Caco-2 (cell line): ENCODE measurements around the gene RBM42. TPM values are rescaled to one million over a fixed set of nuclear protein-coding genes. Genes with fewer than 3 reads are reported as not detected.
"Not testable (repeated sequence)": the region's sequence is repeated elsewhere in the genome, so short reads cannot be mapped to it uniquely, and the experiment has no call there.

ENCODE experiments used
- BruUV-seq: library from RNA; stranded (reverse); fragments of 400-500 nt; replicated peaks from 2 replicates; lab custom pipeline; 2021; lab: Mats Ljungman, UMichigan
- CTCF ChIA-PET: fragments of 300-600 bp; sonication (Branson Sonifier 250); formaldehyde crosslinking; loops from one replicate; lab custom pipeline; 2022; ENCODE audit warnings: antibody characterized with exemption; lab: Charles Lee
- POLR2A ChIA-PET: fragments of 300-600 bp; sonication (Branson Sonifier 250); formaldehyde crosslinking; loops from one replicate; lab custom pipeline; 2022; ENCODE audit warnings: antibody characterized with exemption; lab: Charles Lee
- DNase-seq, 2 experiments: peaks; one replicate each; pipeline versions ENCODE4 v3.0.0 to v3.0.0-alpha.2; 2020 to 2022
- H3K27me3 ChIP-seq: replicated peaks from 2 replicates; pipeline ENCODE4 v1.6.0; 2011; ENCODE audit warnings: low read length; ENCODE audit not compliant: control insufficient read depth, insufficient read depth
- H3K36me3 ChIP-seq: 2 replicates; pipeline ENCODE4 v1.5.1; 2011; ENCODE audit warnings: low read length; ENCODE audit not compliant: control insufficient read depth, insufficient read depth
- H3K4me1 ChIP-seq: fragments of 250-450 bp; sonication (Bioruptor Pico); 2 replicates; pipeline ENCODE4 v1.5.1; 2020; ENCODE audit warnings: mild to moderate bottlenecking
- H3K4me3 ChIP-seq: 2 replicates; pipeline ENCODE4 v1.5.1; 2011; ENCODE audit warnings: low read depth, mild to moderate bottlenecking, control low read depth, low read length
- H3K9me3 ChIP-seq: fragments of 250-450 bp; sonication (Bioruptor Pico); 2 replicates; pipeline ENCODE4 v1.5.1; 2020; ENCODE audit warnings: mild to moderate bottlenecking, moderate library complexity
- H3K27ac Mint-ChIP-seq: one replicate; pipeline ENCODE4 v1.8.0; 2022; ENCODE audit warnings: mixed read lengths; ENCODE audit not compliant: unreplicated experiment
- H3K27me3 Mint-ChIP-seq: one replicate; pipeline ENCODE4 v1.8.0; 2022; ENCODE audit warnings: mixed read lengths; ENCODE audit not compliant: insufficient read depth, unreplicated experiment
- H3K36me3 Mint-ChIP-seq: one replicate; pipeline ENCODE4 v1.8.0; 2022; ENCODE audit warnings: mild to moderate bottlenecking, mixed read lengths; ENCODE audit not compliant: insufficient read depth, unreplicated experiment
- H3K4me1 Mint-ChIP-seq: one replicate; pipeline ENCODE4 v1.8.0; 2022; ENCODE audit warnings: low read depth, mixed read lengths; ENCODE audit not compliant: unreplicated experiment
- H3K4me3 Mint-ChIP-seq: one replicate; pipeline ENCODE4 v1.8.0; 2022; ENCODE audit warnings: mild to moderate bottlenecking, moderate library complexity, mixed read lengths; ENCODE audit not compliant: unreplicated experiment
- H3K9me3 Mint-ChIP-seq: one replicate; pipeline ENCODE4 v1.8.0; 2022; ENCODE audit warnings: mixed read lengths; ENCODE audit not compliant: unreplicated experiment
- CTCF ChIP-seq, 2 experiments: fragments of 200-600 bp in 1 of 2; IDR thresholded peaks; 1 replicate in 1 of 2; 2 replicates in 1 of 2; pipeline versions ENCODE4 v1.5.1 to v1.8.0; 2011 to 2022; ENCODE audit warnings: antibody characterized with exemption in 1 of 2, control low read depth in 1 of 2, inconsistent platforms in 1 of 2, low read depth in 1 of 2, low read length in 1 of 2, mild to moderate bottlenecking in 1 of 2, moderate library complexity in 1 of 2; ENCODE audit not compliant: insufficient read depth in 1 of 2, severe bottlenecking in 1 of 2, unreplicated experiment in 1 of 2
- intact Hi-C: fragments of 100-400 bp; cut with micrococcal nuclease; formaldehyde crosslinking; loops from one replicate; pipeline ENCODE4 v1.10.0; 2022; ENCODE audit not compliant: unreplicated experiment
- total RNA-seq: library from RNA; stranded (reverse); gene quantifications from 2 replicates; pipeline ENCODE4 v1.2.3, GENCODE V29; 2022

RBM42 gene
- total RNA-seq, 1 experiment from 2014 or later, result 165 TPM

- H3K4me3 ChIP-seq, result no peak overlapping the region
- Mint-ChIP-seq H3K36me3 (no peaks in the 10 kb centered on the region), H3K27me3 (no peaks in the 10 kb centered on the region), H3K9me3 (peaks cover 13% of the 10 kb centered on the region), H3K4me3 (no peak overlapping the region), H3K4me1 (peaks cover 9% of the 10 kb centered on the region), H3K27ac (no peak overlapping the region)
- ChIA-PET POLR2A (no interaction called here), CTCF (no interaction called here)
- no peak for TF ChIP-seq CTCF (IDR thresholded peaks at IDR 0.05; ENCODE audit: insufficient read depth in 1 of 2, low read depth in 1 of 2, low read length in 1 of 2, severe bottlenecking in 1 of 2, unreplicated experiment in 1 of 2)
- no peak for DNase-seq
- intact Hi-C loops, result no loop called here
- H3K4me1 ChIP-seq, result peaks cover 11% of the 10 kb centered on the region
- H3K27me3 ChIP-seq, result no peaks in the 10 kb centered on the region
- H3K36me3 ChIP-seq, result no peaks in the 10 kb centered on the region
- H3K9me3 ChIP-seq, result no peaks in the 10 kb centered on the region
- BruUV-seq, result no TSS peak
These were observed 32.9 kb upstream of the RBM42 start for GRCh38 chr19:35595928-35596327.

- CTCF ChIA-PET, result no interaction called here
- no peak for DNase-seq
- H3K4me1 ChIP-seq, result peaks cover 11% of the 10 kb centered on the region
- no peaks in the 10 kb centered on the region for H3K27me3 ChIP-seq
- POLR2A ChIA-PET, result no interaction called here
- no peaks in the 10 kb centered on the region for H3K36me3 Mint-ChIP-seq
- TF ChIP-seq CTCF (IDR thresholded peaks at IDR 0.05; ENCODE audit: insufficient read depth in 1 of 2, low read depth in 1 of 2, low read length in 1 of 2, severe bottlenecking in 1 of 2, unreplicated experiment in 1 of 2), result no peak
- H3K4me1 Mint-ChIP-seq, result peaks cover 9% of the 10 kb centered on the region
- intact Hi-C loops, result no loop called here
- H3K9me3 Mint-ChIP-seq, result peaks cover 13% of the 10 kb centered on the region
- H3K9me3 ChIP-seq, result no peaks in the 10 kb centered on the region
- H3K27ac Mint-ChIP-seq, result no peak overlapping the region
- no TSS peak for BruUV-seq
- no peaks in the 10 kb centered on the region for H3K27me3 Mint-ChIP-seq
- H3K4me3 ChIP-seq, result no peak overlapping the region
- no peaks in the 10 kb centered on the region for H3K36me3 ChIP-seq
- no peak overlapping the region for H3K4me3 Mint-ChIP-seq
These were observed 32.4 kb upstream of the RBM42 start for GRCh38 chr19:35596366-35596999.

GRCh38 chr19:35601971-35602370 lies 26.9 kb upstream of the RBM42 start:
- no peak for DNase-seq
- no peak for TF ChIP-seq CTCF (IDR thresholded peaks at IDR 0.05; ENCODE audit: insufficient read depth in 1 of 2, low read depth in 1 of 2, low read length in 1 of 2, severe bottlenecking in 1 of 2, unreplicated experiment in 1 of 2)
- H3K27me3 Mint-ChIP-seq, result no peaks in the 10 kb centered on the region
- no peaks in the 10 kb centered on the region for H3K36me3 Mint-ChIP-seq
- Histone ChIP-seq H3K4me1 (peaks cover 11% of the 10 kb centered on the region), H3K36me3 (no peaks in the 10 kb centered on the region), H3K4me3 (no peak overlapping the region), H3K27me3 (no peaks in the 10 kb centered on the region), H3K9me3 (peaks cover 10% of the 10 kb centered on the region)
- no peak overlapping the region for H3K4me3 Mint-ChIP-seq
- H3K27ac Mint-ChIP-seq, result no peak overlapping the region
- POLR2A ChIA-PET, result no interaction called here
- H3K9me3 Mint-ChIP-seq, result peaks cover 21% of the 10 kb centered on the region
- no TSS peak for BruUV-seq
- CTCF ChIA-PET, result interaction anchor here (0.7 kb wide), 1 partner anchor 10 kb away, joined by 3 read pairs; the partner anchor contains the start of gene HAUS5
- intact Hi-C loops, result no loop called here
- H3K4me1 Mint-ChIP-seq, result peaks cover 14% of the 10 kb centered on the region

- H3K36me3 Mint-ChIP-seq, H3K27me3 ChIP-seq, H3K27ac Mint-ChIP-seq, H3K36me3 ChIP-seq, H3K4me1 ChIP-seq, H3K27me3 Mint-ChIP-seq, H3K4me1 Mint-ChIP-seq, H3K4me3 Mint-ChIP-seq, H3K4me3 ChIP-seq, DNase-seq, POLR2A ChIA-PET, intact Hi-C loops, BruUV-seq, CTCF ChIA-PET: not testable (repeated sequence)
- H3K9me3 Mint-ChIP-seq, result peaks cover 29% of the 10 kb centered on the region
- H3K9me3 ChIP-seq, result peaks cover 21% of the 10 kb centered on the region
These were observed 24.4 kb upstream of the RBM42 start for GRCh38 chr19:35604436-35604835.

- H3K36me3 ChIP-seq, H3K27ac Mint-ChIP-seq, H3K27me3 ChIP-seq, H3K4me3 ChIP-seq, H3K4me1 Mint-ChIP-seq, H3K36me3 Mint-ChIP-seq, H3K4me1 ChIP-seq, H3K4me3 Mint-ChIP-seq, H3K27me3 Mint-ChIP-seq, BruUV-seq, POLR2A ChIA-PET, DNase-seq, intact Hi-C loops: not testable (repeated sequence)
- CTCF ChIA-PET, result interaction anchor here (0.6 kb wide), 1 partner anchor 81 kb away, joined by 3 read pairs; no protein-coding TSS in a partner anchor
- peaks cover 21% of the 10 kb centered on the region for H3K9me3 ChIP-seq
- peaks cover 29% of the 10 kb centered on the region for H3K9me3 Mint-ChIP-seq
These were observed 21.7 kb upstream of the RBM42 start for GRCh38 chr19:35607170-35607569.
